H1 (cell line): Measurements from ENCODE around the gene DDX42. TPM values are rescaled to one million over a fixed set of nuclear protein-coding genes. Genes with fewer than 3 reads are reported as not detected.

Experiments used
- CTCF ChIA-PET: fragments of 300-600 bp; sonication (Branson Sonifier 250); formaldehyde crosslinking; loops from one replicate; lab custom pipeline; 2021; ENCODE audit not compliant: partially characterized antibody; lab: Charles Lee
- POLR2A ChIA-PET: fragments of 300-600 bp; sonication (Branson Sonifier 250); formaldehyde crosslinking; loops from one replicate; lab custom pipeline; 2021; ENCODE audit warnings: inconsistent platforms; ENCODE audit not compliant: partially characterized antibody; lab: Charles Lee
- DNase-seq, 2 experiments: peaks; one replicate each; pipeline versions ENCODE4 v3.0.0 to v3.0.0-alpha.2; 2010 to 2022; ENCODE audit warnings: low spot score in 2 of 2, low read depth in 1 of 2, mixed read lengths in 1 of 2
- FAIRE-seq: peaks from 2 replicates; lab custom pipeline; 2011; peaks lifted over from hg19 to GRCh38; lab: Jason Lieb, UNC
- H2AFZ ChIP-seq: 2 replicates; pipeline ENCODE4 v1.8.1; 2012; ENCODE audit warnings: low read length, inconsistent platforms
- H2AK5ac ChIP-seq: 2 replicates; pipeline ENCODE4 v1.6.1; 2013; ENCODE audit warnings: low read depth, low read length
- H2BK120ac ChIP-seq: replicated peaks from 2 replicates; pipeline ENCODE3; 2013; ENCODE audit warnings: low read depth, low read length, inconsistent platforms
- H2BK12ac ChIP-seq: 2 replicates; pipeline ENCODE4 v1.6.1; 2013; ENCODE audit warnings: low read depth, low read length
- H2BK15ac ChIP-seq: 2 replicates; pipeline ENCODE4 v1.6.1; 2013; ENCODE audit warnings: low read length
- H2BK20ac ChIP-seq: 2 replicates; pipeline ENCODE4 v1.6.1; 2013; ENCODE audit warnings: low read length
- H2BK5ac ChIP-seq: 2 replicates; pipeline ENCODE4 v1.6.1; 2013; ENCODE audit warnings: low read depth, low read length
- H3K14ac ChIP-seq: 2 replicates; pipeline ENCODE4 v1.6.1; 2013; ENCODE audit warnings: inconsistent platforms; ENCODE audit not compliant: insufficient read length
- H3K18ac ChIP-seq: 2 replicates; pipeline ENCODE4 v1.6.1; 2013; ENCODE audit warnings: low read length; ENCODE audit errors: extremely low read depth
- H3K23ac ChIP-seq: 2 replicates; pipeline ENCODE4 v1.6.1; 2013; ENCODE audit warnings: inconsistent platforms; ENCODE audit not compliant: insufficient read length
- H3K23me2 ChIP-seq: 2 replicates; pipeline ENCODE4 v1.6.1; 2013; ENCODE audit warnings: low read depth, low read length
- H3K27ac ChIP-seq: 2 replicates; pipeline ENCODE4 v1.6.1; 2011; ENCODE audit warnings: low read depth, low read length, inconsistent platforms
- H3K27me3 ChIP-seq, 4 experiments: replicated peaks in 1 of 4; 1 replicate in 1 of 4; 2 replicates in 3 of 4; pipeline versions ENCODE4 v1.6.1 to v1.8.1; 2011 to 2013; ENCODE audit warnings: low read length in 3 of 4, mild to moderate bottlenecking in 3 of 4, inconsistent platforms in 2 of 4, mixed read lengths in 2 of 4, moderate library complexity in 1 of 4; ENCODE audit not compliant: control insufficient read depth in 3 of 4, insufficient read depth in 3 of 4; ENCODE audit errors: extremely low read depth in 1 of 4
- H3K36me3 ChIP-seq, 4 experiments: 2 replicates each; pipeline versions ENCODE4 v1.6.1 to v1.8.1; 2011 to 2013; ENCODE audit warnings: mild to moderate bottlenecking in 4 of 4, low read length in 3 of 4, moderate library complexity in 2 of 4, control low read depth in 1 of 4, inconsistent platforms in 1 of 4; ENCODE audit not compliant: insufficient read depth in 4 of 4, control insufficient read depth in 2 of 4
- H3K4ac ChIP-seq: replicated peaks from 2 replicates; pipeline ENCODE3; 2013; ENCODE audit warnings: low read length, low read depth, mixed read lengths, inconsistent platforms; ENCODE audit not compliant: insufficient read length
- H3K4me1 ChIP-seq, 4 experiments: replicated peaks in 1 of 4; 1 replicate in 1 of 4; 2 replicates in 3 of 4; pipeline versions ENCODE4 v1.6.1 to v1.8.1; 2011 to 2013; ENCODE audit warnings: low read length in 3 of 4, inconsistent platforms in 2 of 4, mixed read lengths in 1 of 4; ENCODE audit not compliant: insufficient read depth in 4 of 4, control insufficient read depth in 3 of 4
- H3K4me2 ChIP-seq, 2 experiments: 2 replicates each; pipeline versions ENCODE4 v1.6.1 to v1.8.1; 2011 to 2013; ENCODE audit warnings: low read depth in 2 of 2, low read length in 2 of 2, control low read depth in 1 of 2, inconsistent platforms in 1 of 2, mild to moderate bottlenecking in 1 of 2; ENCODE audit not compliant: insufficient read depth in 1 of 2
- H3K4me3 ChIP-seq, 4 experiments: fragments of 200-600, 300-600 bp in 1 of 4; sonication (generic), shearing (Covaris generic), sonication (Bioruptor Twin) in 1 of 4; 2 replicates each; pipeline versions ENCODE4 v1.5.1 to v1.8.1; 2011 to 2016; ENCODE audit warnings: low read length in 4 of 4, low read depth in 3 of 4, control low read depth in 2 of 4, inconsistent platforms in 2 of 4, mild to moderate bottlenecking in 2 of 4, mixed read lengths in 1 of 4, moderate library complexity in 1 of 4; ENCODE audit not compliant: insufficient read depth in 2 of 4; ENCODE audit errors: extremely low read depth in 1 of 4
- H3K56ac ChIP-seq: replicated peaks from 2 replicates; pipeline ENCODE3; 2013; ENCODE audit warnings: low read depth, mild to moderate bottlenecking, mixed read lengths, low read length, inconsistent platforms; ENCODE audit not compliant: insufficient read length
- H3K79me1 ChIP-seq: 2 replicates; pipeline ENCODE4 v1.6.1; 2013; ENCODE audit warnings: low read depth, low read length, control low read depth
- H3K79me2 ChIP-seq, 2 experiments: 2 replicates each; pipeline versions ENCODE4 v1.6.1 to v1.8.1; 2012 to 2013; ENCODE audit warnings: low read length in 2 of 2, mild to moderate bottlenecking in 2 of 2, inconsistent platforms in 1 of 2; ENCODE audit not compliant: insufficient read depth in 2 of 2, control insufficient read depth in 1 of 2
- H3K9ac ChIP-seq, 4 experiments: replicated peaks in 1 of 4; 1 replicate in 1 of 4; 2 replicates in 3 of 4; pipeline versions ENCODE4 v1.6.1 to v1.8.1; 2011 to 2013; ENCODE audit warnings: low read depth in 3 of 4, low read length in 3 of 4, control low read depth in 2 of 4, mild to moderate bottlenecking in 2 of 4, moderate library complexity in 2 of 4, inconsistent platforms in 1 of 4; ENCODE audit errors: extremely low read depth in 1 of 4
- H3K9me3 ChIP-seq, 2 experiments: 2 replicates each; pipeline versions ENCODE4 v1.6.1 to v1.8.1; 2012 to 2013; ENCODE audit warnings: mild to moderate bottlenecking in 2 of 2, moderate library complexity in 2 of 2, control low read depth in 1 of 2, inconsistent platforms in 1 of 2, low read depth in 1 of 2, low read length in 1 of 2, mixed read lengths in 1 of 2; ENCODE audit not compliant: insufficient read depth in 2 of 2
- H4K20me1 ChIP-seq, 2 experiments: replicated peaks in 1 of 2; 2 replicates each; pipeline versions ENCODE3 to v1.8.1; 2011 to 2013; ENCODE audit warnings: inconsistent platforms in 2 of 2, low read length in 2 of 2, mild to moderate bottlenecking in 1 of 2; ENCODE audit not compliant: insufficient read depth in 2 of 2, control insufficient read depth in 1 of 2
- H4K5ac ChIP-seq: 2 replicates; pipeline ENCODE4 v1.6.1; 2013; ENCODE audit warnings: low read length, low read depth, mixed read lengths, inconsistent platforms; ENCODE audit not compliant: insufficient read length
- H4K8ac ChIP-seq: 2 replicates; pipeline ENCODE4 v1.8.0; 2013; ENCODE audit warnings: mild to moderate bottlenecking, moderate library complexity, low read length, inconsistent platforms; ENCODE audit not compliant: insufficient read depth; ENCODE audit errors: extremely low read depth
- H4K91ac ChIP-seq: replicated peaks from 2 replicates; pipeline ENCODE3; 2013; ENCODE audit warnings: low read length, mixed read lengths, inconsistent platforms; ENCODE audit not compliant: insufficient read length
- CTCF ChIP-seq, 3 experiments: IDR thresholded peaks; 1 replicate in 2 of 3; 2 replicates in 1 of 3; pipeline versions ENCODE4 v1.5.1 to v1.6.1; 2011; ENCODE audit warnings: low read length in 3 of 3, mild to moderate bottlenecking in 3 of 3, inconsistent platforms in 2 of 3, low read depth in 1 of 3, moderate library complexity in 1 of 3; ENCODE audit not compliant: insufficient read depth in 1 of 3; ENCODE audit errors: control extremely low read depth in 1 of 3
- EP300 ChIP-seq, 2 experiments: IDR thresholded peaks; 1 replicate in 1 of 2; 2 replicates in 1 of 2; pipeline ENCODE4 v1.6.1; 2011 to 2012; ENCODE audit warnings: low read depth in 2 of 2, low read length in 2 of 2, mild to moderate bottlenecking in 2 of 2, borderline replicate concordance in 1 of 2, inconsistent platforms in 1 of 2, moderate library complexity in 1 of 2
- GTF2F1 ChIP-seq: IDR thresholded peaks from 2 replicates; pipeline ENCODE4 v1.6.1; 2012; ENCODE audit warnings: low read depth, low read length, improper control_type of control experiment, borderline replicate concordance
- KDM1A ChIP-seq: fragments of 200-600, 300-600 bp; sonication (generic); IDR thresholded peaks from 2 replicates; pipeline ENCODE4 v1.7.1; 2016; ENCODE audit warnings: mild to moderate bottlenecking, low read length, borderline replicate concordance
- NANOG ChIP-seq: IDR thresholded peaks from 2 replicates; pipeline ENCODE4 v1.6.1; 2011; ENCODE audit warnings: low read length, low read depth, mild to moderate bottlenecking, inconsistent platforms; ENCODE audit not compliant: insufficient read depth, poor library complexity, severe bottlenecking
- RAD21 ChIP-seq, 2 experiments: IDR thresholded peaks in 1 of 2; conservative IDR thresholded peaks in 1 of 2; 2 replicates each; pipeline ENCODE4 v1.6.1; 2011; ENCODE audit warnings: low read depth in 2 of 2, low read length in 2 of 2, improper control_type of control experiment in 1 of 2, inconsistent platforms in 1 of 2, mild to moderate bottlenecking in 1 of 2, moderate library complexity in 1 of 2
- SIN3A ChIP-seq, 2 experiments: IDR thresholded peaks in 1 of 2; conservative IDR thresholded peaks in 1 of 2; 2 replicates each; pipeline ENCODE4 v1.6.1; 2011 to 2012; ENCODE audit warnings: low read length in 2 of 2, improper control_type of control experiment in 1 of 2, low read depth in 1 of 2, mild to moderate bottlenecking in 1 of 2
- TAF1 ChIP-seq: IDR thresholded peaks from 2 replicates; pipeline ENCODE4 v1.6.1; 2011; ENCODE audit warnings: mild to moderate bottlenecking, low read depth, low read length
- YY1 ChIP-seq: IDR thresholded peaks from 2 replicates; pipeline ENCODE4 v1.6.1; 2011; ENCODE audit warnings: low read depth, mild to moderate bottlenecking, low read length
- WGBS, 2 experiments: shearing (Covaris generic) in 1 of 2; methylation state at CpG; one replicate each; pipeline versions ENCODE4 v1.1.6 to v1.1.7; 2013 to 2015; ENCODE audit warnings: low lambda C conversion rate in 2 of 2, mixed read lengths in 2 of 2, inconsistent platforms in 1 of 2, low coverage in 1 of 2, missing lambda C conversion rate in 1 of 2; ENCODE audit not compliant: insufficient replicate concordance in 2 of 2, insufficient coverage in 1 of 2, insufficient read length in 1 of 2; ENCODE audit errors: extremely low coverage in 1 of 2, missing lambda C conversion rate in 1 of 2; 5-methylcytosine and 5-hydroxymethylcytosine counted together
- polyA plus RNA-seq, 7 experiments: library from polyadenylated mRNA; depleted of rRNA in 3 of 7; stranded (reverse) in 5 of 7; unstranded in 2 of 7; fragments of >200 nt in 5 of 7; fragments of 200-250 nt in 2 of 7; gene quantifications; 1 replicate in 5 of 7; 2 replicates in 1 of 7; 4 replicates in 1 of 7; pipeline versions ENCODE4 v1.2.1 to v1.2.3, GENCODE V29; 2011 to 2013; ENCODE audit warnings: missing spikeins in 2 of 7, mixed read lengths in 2 of 7
- total RNA-seq: library from RNA; stranded (reverse); fragmentation: NEBNext Ultra II Directional; extraction: Animal tissue kit (Norgen Biotek cat#: 25700); gene quantifications from 2 replicates; pipeline ENCODE4 v1.2.1, GENCODE V29; 2021

DDX42 gene
- total and polyA plus RNA-seq, 2 of the 8 experiments (the other 6 are each of a cell fraction or from before 2014, with no cell fraction given): 40.6 to 114 TPM

DNA sequence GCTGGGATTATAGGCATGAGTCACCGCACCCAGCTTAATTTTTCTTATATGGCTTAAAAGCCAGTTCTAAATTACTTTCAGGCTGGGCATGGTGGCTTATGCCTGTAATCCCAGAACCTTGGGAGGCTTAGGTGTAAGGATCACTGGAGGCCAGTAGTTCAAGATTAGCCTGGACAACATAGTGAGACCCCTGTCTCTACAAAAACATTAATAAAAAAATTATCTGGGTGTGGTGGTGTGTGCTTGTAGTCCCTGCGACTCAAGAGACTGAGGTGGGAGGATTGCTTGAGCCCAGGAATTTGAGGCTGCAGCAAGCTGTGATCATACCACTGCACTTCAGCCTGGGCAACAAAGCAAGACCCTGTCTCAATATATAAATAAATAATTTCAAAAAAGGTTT is 79.3 kb downstream of the DDX42 start:
- H3K4ac ChIP-seq: no peak overlapping the region
- H3K4me1 ChIP-seq: no peaks in the 10 kb centered on the region
- no peak overlapping the region for H2BK120ac ChIP-seq
- no peak overlapping the region for H3K18ac ChIP-seq
- no peak overlapping the region for H2AFZ ChIP-seq
- H3K56ac ChIP-seq: no peak overlapping the region
- no peak overlapping the region for H4K8ac ChIP-seq
- no peak overlapping the region for H3K23ac ChIP-seq
- H3K36me3 ChIP-seq: no peaks in the 10 kb centered on the region
- no peaks in the 10 kb centered on the region for H4K20me1 ChIP-seq
- H3K27me3 ChIP-seq: peaks cover 0 to 11% (median 9%) of the 10 kb centered on the region in 4 experiments; a peak in 5 of 7 replicates
- no peak overlapping the region for H2BK5ac ChIP-seq
- no peak overlapping the region for H4K91ac ChIP-seq
- H3K4me2 ChIP-seq: no peak overlapping the region
- no peak overlapping the region for H2BK20ac ChIP-seq
- no peak overlapping the region for H4K5ac ChIP-seq
- H2BK12ac ChIP-seq: no peak overlapping the region
- POLR2A ChIA-PET: interaction anchor here (0.8 to 1.3 kb wide), 3 partner anchors 10 to 27 kb away, joined by 3 to 4 read pairs (median 3); partner anchors contain the start of gene PSMC5
- no peak overlapping the region for H3K27ac ChIP-seq
- H3K23me2 ChIP-seq: peaks cover 2% of the 10 kb centered on the region
- no peak overlapping the region for H3K9ac ChIP-seq
- FAIRE-seq: no peak
- H2BK15ac ChIP-seq: no peak overlapping the region
- no peaks in the 10 kb centered on the region for H3K79me2 ChIP-seq
- 88% methylated on average over 2 of the region's 2 CpGs; no CpG with 5 or more reads in 1 of the 2 experiments for whole genome bisulfite sequencing, 2 experiments
- CTCF ChIA-PET: interaction anchor here (0.6 to 5.0 kb wide), 3 partner anchors 13 to 93 kb away, joined by 3 to 47 read pairs (median 4); no protein-coding TSS in a partner anchor
- H3K4me3 ChIP-seq: no peak overlapping the region
- DNase-seq: no peak
- TF ChIP-seq TAF1 (no peak), CTCF (IDR thresholded peaks at IDR 0.05; ENCODE audit: control extremely low read depth in 1 of 3, insufficient read depth in 1 of 3, low read depth in 1 of 3, low read length in 3 of 3) (no peak), YY1 (no peak), KDM1A (no peak), GTF2F1 (no peak), SIN3A (conservative IDR thresholded peaks at IDR 0.05 in 1 of 2, IDR thresholded peaks at IDR 0.05 in 1 of 2; ENCODE audit: low read depth in 1 of 2, low read length in 2 of 2) (no peak), RAD21 (IDR thresholded peaks at IDR 0.05 in 1 of 2, conservative IDR thresholded peaks at IDR 0.05 in 1 of 2; ENCODE audit: low read depth in 2 of 2, low read length in 2 of 2) (no peak), EP300 (IDR thresholded peaks at IDR 0.05; ENCODE audit: borderline replicate concordance in 1 of 2, low read depth in 2 of 2, low read length in 2 of 2) (no peak), NANOG (no peak)
- H2AK5ac ChIP-seq: no peak overlapping the region
- H3K79me1 ChIP-seq: no peaks in the 10 kb centered on the region
- H3K9me3 ChIP-seq: peaks cover under 1 to 7% of the 10 kb centered on the region in 2 experiments; a peak in 3 of 4 replicates
- no peak overlapping the region for H3K14ac ChIP-seq
